Measurements from ENCODE around the gene TEDC2.

- TF ChIP-seq CTCF (IDR thresholded peaks at IDR 0.05) = no peak
- TF ChIP-seq POLR2A (IDR thresholded peaks at IDR 0.05) = no peak
Observed at GRCh38 chr16:2486645-2487516, 27.0 kb downstream of the TEDC2 start.

All from uterus (tissue), 2 donors.